Esophagus muscularis mucosa (tissue), 4 donors: ENCODE data around the gene DCC.

Source experiments
- CTCF ChIP-seq, 3 experiments: fragments of 200-600 bp in 2 of 3; fragments of 450-650 bp in 1 of 3; sonication (generic) in 2 of 3; IDR thresholded peaks; one replicate each; pipeline ENCODE4 v1.5.1; 2017 to 2019; ENCODE audit warnings: antibody characterized with exemption in 3 of 3, mild to moderate bottlenecking in 2 of 3, moderate library complexity in 1 of 3
- EP300 ChIP-seq: sonication (generic); formaldehyde crosslinking; IDR thresholded peaks from one replicate; pipeline ENCODE4 v1.6.1; 2017; ENCODE audit warnings: antibody characterized with exemption
- POLR2A ChIP-seq: fragments of 450-650 bp; IDR thresholded peaks from one replicate; pipeline ENCODE4 v1.6.1; 2017; ENCODE audit warnings: antibody characterized with exemption, moderate library complexity, mild to moderate bottlenecking, low read depth
- POLR2AphosphoS5 ChIP-seq, 2 donors: sonication (generic); formaldehyde crosslinking; IDR thresholded peaks; one replicate each; pipeline ENCODE4 v1.6.1; 2017; ENCODE audit warnings: antibody characterized with exemption in 2 of 2

- no peak for TF ChIP-seq POLR2AphosphoS5 (IDR thresholded peaks at IDR 0.05)
- TF ChIP-seq CTCF (IDR thresholded peaks at IDR 0.05), result no peak
- no peak for TF ChIP-seq EP300
- no peak for TF ChIP-seq POLR2A
These were observed 102.7 kb downstream of the DCC start for GRCh38 chr18:52442686-52443085.
